PC-3 (cell line): ENCODE results near the gene PPP1R16B. TPM values are rescaled to one million over a fixed set of nuclear protein-coding genes. Genes with fewer than 3 reads are reported as not detected.

ENCODE experiments used
- ATAC-seq: fragments of 200-7000 bp; cut with Tn5 transposase; 2 replicates; pipeline ENCODE4 v1.9.1; 2020; ENCODE audit warnings: mild to moderate bottlenecking, moderate library complexity
- BruUV-seq: library from RNA; stranded (reverse); fragments of 400-500 nt; replicated peaks from 2 replicates; lab custom pipeline; 2021; lab: Mats Ljungman, UMichigan
- CTCF ChIA-PET: fragments of 300-600 bp; sonication (Branson Sonifier 250); formaldehyde crosslinking; loops from one replicate; lab custom pipeline; 2022; ENCODE audit warnings: antibody characterized with exemption; lab: Charles Lee
- POLR2A ChIA-PET: fragments of 300-600 bp; sonication (Branson Sonifier 250); formaldehyde crosslinking; loops from one replicate; lab custom pipeline; 2022; ENCODE audit warnings: antibody characterized with exemption; ENCODE audit not compliant: unreplicated experiment; lab: Charles Lee
- DNase-seq: peaks from one replicate; pipeline ENCODE4 v3.0.0-alpha.2; 2015
- H2AFZ ChIP-seq: fragments of 300-600 bp; sonication (generic); 2 replicates; pipeline ENCODE4 v1.6.0; 2016; ENCODE audit warnings: antibody characterized with exemption, low read length
- H3F3A ChIP-seq: fragments of 300-600 bp; sonication (generic); one replicate; pipeline ENCODE4 v1.6.0; 2017; ENCODE audit warnings: antibody characterized with exemption, low read length, control low read depth, mild to moderate bottlenecking; ENCODE audit not compliant: unreplicated experiment
- H3K27ac ChIP-seq: fragments of 300-600 bp; sonication (generic); 2 replicates; pipeline ENCODE4 v1.5.1; 2016; ENCODE audit warnings: mild to moderate bottlenecking, low read length
- H3K27me3 ChIP-seq: fragments of 300-600 bp; sonication (generic); 2 replicates; pipeline ENCODE4 v1.6.1; 2016; ENCODE audit warnings: low read length, mixed read lengths
- H3K36me3 ChIP-seq: fragments of 300-600 bp; sonication (generic); 2 replicates; pipeline ENCODE4 v1.6.1; 2016; ENCODE audit warnings: low read depth, mixed run types, low read length, mixed read lengths
- H3K4me1 ChIP-seq: fragments of 300-600 bp; sonication (generic); 2 replicates; pipeline ENCODE4 v1.5.1; 2016; ENCODE audit warnings: low read length; ENCODE audit not compliant: insufficient read depth
- H3K4me2 ChIP-seq: fragments of 300-600 bp; sonication (generic); 2 replicates; pipeline ENCODE4 v1.6.0; 2016; ENCODE audit warnings: low read length
- H3K4me3 ChIP-seq: fragments of 300-600 bp; sonication (generic); 2 replicates; pipeline ENCODE4 v1.5.1; 2016; ENCODE audit warnings: mild to moderate bottlenecking, low read length, mixed read lengths
- H3K79me2 ChIP-seq: fragments of 300-600 bp; sonication (generic); 2 replicates; pipeline ENCODE4 v1.6.1; 2017; ENCODE audit warnings: low read length, mixed read lengths
- H3K9ac ChIP-seq: fragments of 300-600 bp; sonication (generic); 2 replicates; pipeline ENCODE4 v1.6.0; 2016; ENCODE audit warnings: mild to moderate bottlenecking, low read length
- H3K9me2 ChIP-seq: fragments of 300-600 bp; sonication (generic); replicated peaks from 2 replicates; pipeline ENCODE4 v1.6.1; 2016; ENCODE audit warnings: mixed run types, low read length, mixed read lengths
- H3K9me3 ChIP-seq: fragments of 300-600 bp; sonication (generic); 2 replicates; pipeline ENCODE4 v1.6.1; 2016; ENCODE audit warnings: low read length, mixed read lengths
- H4K20me1 ChIP-seq: fragments of 300-600 bp; sonication (generic); 2 replicates; pipeline ENCODE4 v1.6.1; 2016; ENCODE audit warnings: low read length, mixed read lengths
- CTCF ChIP-seq: fragments of 300-600 bp; sonication (generic); conservative IDR thresholded peaks from 2 replicates; pipeline ENCODE4 v1.5.1; 2017; ENCODE audit warnings: antibody characterized with exemption, low read depth, mild to moderate bottlenecking, low read length
- EZH2 ChIP-seq: fragments of 300-600 bp; sonication (generic); IDR thresholded peaks from one replicate; pipeline ENCODE4 v1.6.1; 2017; ENCODE audit warnings: antibody characterized with exemption, mild to moderate bottlenecking, low read length; ENCODE audit not compliant: unreplicated experiment
- EZH2phosphoT487 ChIP-seq: fragments of 300-600 bp; sonication (generic); IDR thresholded peaks from 2 replicates; pipeline ENCODE4 v1.6.1; 2018; ENCODE audit warnings: mild to moderate bottlenecking, antibody characterized with exemption, low read length, borderline replicate concordance
- intact Hi-C: fragments of 100-400 bp; cut with micrococcal nuclease; formaldehyde crosslinking; loops from 2 replicates; pipeline ENCODE4 v1.9.0; 2023
- total RNA-seq: library from RNA; depleted of rRNA; stranded (reverse); fragments of >200 nt; gene quantifications from 2 replicates; pipeline ENCODE4 v1.2.3, GENCODE V29; 2014

The PPP1R16B gene
- total RNA-seq, 1 experiment from 2014 or later: 0.04 TPM

DNA sequence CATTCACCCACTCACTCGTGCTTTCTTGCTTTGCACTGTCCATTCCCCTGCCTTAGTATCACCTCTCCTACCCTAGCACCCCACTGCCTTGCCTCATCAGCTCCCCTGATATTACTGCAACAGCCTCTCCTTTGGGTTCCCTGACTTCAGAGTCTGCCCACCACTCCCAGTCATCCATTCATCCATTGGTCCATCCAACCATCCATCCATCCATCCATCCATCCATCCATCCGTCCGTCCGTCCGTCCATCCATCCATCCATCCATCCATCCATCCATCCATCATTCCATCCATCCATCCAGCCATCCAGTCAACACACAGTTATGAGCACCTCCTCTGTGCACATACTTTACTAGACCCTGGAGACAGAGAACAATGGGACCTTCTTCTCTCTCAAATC is 97.8 kb downstream of the PPP1R16B start:
- Histone ChIP-seq H3K9ac (no peak overlapping the region), H3K36me3 (no peaks in the 10 kb centered on the region), H3K27me3 (peaks cover 23% of the 10 kb centered on the region), H3K4me3 (no peak overlapping the region), H3K4me1 (no peaks in the 10 kb centered on the region), H2AFZ (no peak overlapping the region), H3F3A (no peaks in the 10 kb centered on the region), H3K79me2 (no peaks in the 10 kb centered on the region), H4K20me1 (no peaks in the 10 kb centered on the region), H3K4me2 (no peak overlapping the region), H3K9me3 (no peaks in the 10 kb centered on the region), H3K9me2 (no peaks in the 10 kb centered on the region), H3K27ac (no peak overlapping the region)
- ATAC-seq (no peak), DNase-seq (no peak)
- no peak for TF ChIP-seq CTCF
- no peak for TF ChIP-seq EZH2phosphoT487
- no peak for TF ChIP-seq EZH2
- ChIA-PET POLR2A (no interaction called here), CTCF (no interaction called here)
- intact Hi-C loops: no loop called here
- no TSS peak for BruUV-seq

- Histone ChIP-seq H3K4me1 (no peaks in the 10 kb centered on the region), H3K27me3 (peaks cover 26% of the 10 kb centered on the region), H3F3A (no peaks in the 10 kb centered on the region), H4K20me1 (no peaks in the 10 kb centered on the region), H3K36me3 (no peaks in the 10 kb centered on the region), H3K9me2 (no peaks in the 10 kb centered on the region), H3K79me2 (no peaks in the 10 kb centered on the region), H3K9me3 (no peaks in the 10 kb centered on the region), H3K27ac (no peak overlapping the region), H3K4me2 (no peak overlapping the region), H3K4me3 (no peak overlapping the region), H3K9ac (no peak overlapping the region), H2AFZ (no peak overlapping the region)
- BruUV-seq: no TSS peak
- CTCF ChIA-PET: no interaction called here
- no peak for TF ChIP-seq EZH2phosphoT487
- TF ChIP-seq CTCF: no peak
- TF ChIP-seq EZH2: no peak
- ATAC-seq: 0 out of 2 replicates have a peak, but pooled peaks have one; percentile 37
- POLR2A ChIA-PET: no interaction called here
- DNase-seq: peak; percentile 32
- intact Hi-C loops: no loop called here
Measured at GRCh38 chr20:38905375-38905774, 99.9 kb downstream of the PPP1R16B start.

GRCh38 chr20:38907918-38908677 is 102.6 kb downstream of the PPP1R16B start:
- Histone ChIP-seq H3K9me3 (no peaks in the 10 kb centered on the region), H3K79me2 (no peaks in the 10 kb centered on the region), H3K9me2 (no peaks in the 10 kb centered on the region), H3K9ac (no peak overlapping the region), H2AFZ (no peak overlapping the region), H3F3A (no peaks in the 10 kb centered on the region), H3K27ac (no peak overlapping the region), H3K4me3 (no peak overlapping the region), H3K4me1 (no peaks in the 10 kb centered on the region), H4K20me1 (no peaks in the 10 kb centered on the region), H3K36me3 (no peaks in the 10 kb centered on the region), H3K4me2 (no peak overlapping the region), H3K27me3 (peaks cover 3% of the 10 kb centered on the region; the same call in 1 of the 2 replicates)
- intact Hi-C loops: no loop called here
- ChIA-PET POLR2A (no interaction called here), CTCF (no interaction called here)
- no peak for TF ChIP-seq EZH2
- no peak for TF ChIP-seq CTCF
- TF ChIP-seq EZH2phosphoT487: no peak
- BruUV-seq: no TSS peak
- DNase-seq (no peak), ATAC-seq (no peak)
